ENCODE results near the gene ADRB1. TPM values are rescaled to one million over a fixed set of nuclear protein-coding genes. Genes with fewer than 3 reads are reported as not detected.

The ADRB1 gene
- total and polyA plus RNA-seq, 4 donors: 6.6 to 21.4 (median 7.9) TPM

GRCh38 chr10:114012650-114013049, 31.0 kb upstream of the ADRB1 start:
- 89 to 95% methylated on average over 8 of the region's 8 CpGs for WGBS, 2 donors
- H3K9me3 ChIP-seq (ENCODE audit: control insufficient read depth in 4 of 4, insufficient read depth in 3 of 4, low read length in 3 of 4): peaks cover 0 to 4% (median 0%) of the 10 kb centered on the region in 4 donors

DNA sequence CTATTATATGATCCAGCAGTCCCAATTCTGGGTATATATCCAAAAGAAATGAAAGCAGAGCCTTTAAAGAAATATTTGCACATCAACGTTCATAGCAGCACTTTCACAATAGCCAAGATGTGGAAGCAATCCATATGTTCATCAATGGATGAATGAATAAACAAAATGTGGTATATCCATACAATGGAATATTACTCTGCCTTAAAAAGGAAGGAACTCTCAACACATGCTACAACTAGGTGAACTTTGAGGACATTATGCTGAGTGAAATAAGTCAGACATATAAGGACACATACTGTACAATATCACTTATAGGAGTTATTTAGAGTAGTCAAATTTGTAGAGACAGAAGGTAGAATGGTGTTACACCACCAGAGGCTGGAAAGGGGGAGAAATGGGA, 28.0 kb upstream of the ADRB1 start:
- Histone ChIP-seq H3K4me1 (ENCODE audit: control insufficient read depth in 5 of 5, insufficient read depth in 5 of 5, low read length in 5 of 5) (no peaks in the 10 kb centered on the region), H3K27me3 (ENCODE audit: control insufficient read depth in 3 of 3, insufficient read depth in 3 of 3, low read length in 2 of 3) (no peaks in the 10 kb centered on the region), H3K27ac (ENCODE audit: low read depth in 1 of 2, low read length in 1 of 2) (no peak overlapping the region), H3K4me3 (no peak overlapping the region), H3K9ac (ENCODE audit: insufficient read depth in 1 of 2, low read length in 2 of 2) (no peak overlapping the region), H3K9me3 (ENCODE audit: control insufficient read depth in 4 of 4, insufficient read depth in 3 of 4, low read length in 3 of 4) (peaks cover 0 to 4% (median 0%) of the 10 kb centered on the region in 4 donors), H3K36me3 (ENCODE audit: control insufficient read depth in 4 of 4, insufficient read depth in 4 of 4, low read length in 4 of 4) (no peaks in the 10 kb centered on the region)
- ATAC-seq (ENCODE audit: insufficient read depth, low FRiP score) (no peak), DNase-seq (no peak)
- no peak for TF ChIP-seq CTCF (IDR thresholded peaks at IDR 0.05; ENCODE audit: control extremely low read depth, extremely low read depth)
- 45 to 96% methylated on average over 1 of the region's 1 CpG for WGBS, 2 donors

More at GRCh38 chr10:114012650-114013049, 31.0 kb upstream of the ADRB1 start:
- TF ChIP-seq CTCF (IDR thresholded peaks at IDR 0.05; ENCODE audit: control extremely low read depth, extremely low read depth): no peak
- Histone ChIP-seq H3K9ac (ENCODE audit: insufficient read depth in 1 of 2, low read length in 2 of 2) (no peak overlapping the region), H3K4me1 (ENCODE audit: control insufficient read depth in 5 of 5, insufficient read depth in 5 of 5, low read length in 5 of 5) (no peaks in the 10 kb centered on the region), H3K27ac (ENCODE audit: low read depth in 1 of 2, low read length in 1 of 2) (no peak overlapping the region), H3K36me3 (ENCODE audit: control insufficient read depth in 4 of 4, insufficient read depth in 4 of 4, low read length in 4 of 4) (no peaks in the 10 kb centered on the region), H3K27me3 (ENCODE audit: control insufficient read depth in 3 of 3, insufficient read depth in 3 of 3, low read length in 2 of 3) (no peaks in the 10 kb centered on the region), H3K4me3 (no peak overlapping the region)
- ATAC-seq (ENCODE audit: insufficient read depth, low FRiP score) (no peak), DNase-seq (no peak)

DNA sequence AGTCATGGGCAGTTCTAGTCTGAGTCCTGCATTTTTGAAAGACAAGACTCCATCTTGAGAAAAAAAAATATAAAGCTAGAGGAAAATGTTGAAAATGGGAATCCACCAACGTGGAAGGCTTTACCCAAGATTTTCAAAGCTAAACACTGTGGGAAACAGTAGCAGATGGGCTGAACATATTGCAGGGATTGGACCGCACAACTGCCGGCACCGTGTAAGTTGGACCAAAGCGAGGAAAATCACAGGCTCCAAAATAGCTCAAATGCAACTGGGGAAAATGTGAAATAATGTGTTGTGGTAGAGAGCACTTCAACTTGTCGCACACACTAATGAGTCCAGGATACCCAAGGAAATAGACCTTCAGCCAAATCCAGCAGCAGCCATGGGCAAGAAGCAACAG, 26.4 kb upstream of the ADRB1 start:
- WGBS, 2 donors: 83 to 98% methylated on average over 6 of the region's 6 CpGs
- Histone ChIP-seq H3K4me1 (ENCODE audit: control insufficient read depth in 5 of 5, insufficient read depth in 5 of 5, low read length in 5 of 5) (peaks cover 0 to 4% (median 0%) of the 10 kb centered on the region in 5 donors), H3K9me3 (ENCODE audit: control insufficient read depth in 4 of 4, insufficient read depth in 3 of 4, low read length in 3 of 4) (peaks cover 0 to 4% (median 0%) of the 10 kb centered on the region in 4 donors), H3K36me3 (ENCODE audit: control insufficient read depth in 4 of 4, insufficient read depth in 4 of 4, low read length in 4 of 4) (no peaks in the 10 kb centered on the region), H3K9ac (ENCODE audit: insufficient read depth in 1 of 2, low read length in 2 of 2) (no peak overlapping the region), H3K27ac (ENCODE audit: low read depth in 1 of 2, low read length in 1 of 2) (no peak overlapping the region), H3K27me3 (ENCODE audit: control insufficient read depth in 3 of 3, insufficient read depth in 3 of 3, low read length in 2 of 3) (no peaks in the 10 kb centered on the region), H3K4me3 (no peak overlapping the region)
- ATAC-seq (ENCODE audit: insufficient read depth, low FRiP score) (no peak), DNase-seq (no peak)
- TF ChIP-seq CTCF (IDR thresholded peaks at IDR 0.05; ENCODE audit: control extremely low read depth, extremely low read depth): no peak

DNA sequence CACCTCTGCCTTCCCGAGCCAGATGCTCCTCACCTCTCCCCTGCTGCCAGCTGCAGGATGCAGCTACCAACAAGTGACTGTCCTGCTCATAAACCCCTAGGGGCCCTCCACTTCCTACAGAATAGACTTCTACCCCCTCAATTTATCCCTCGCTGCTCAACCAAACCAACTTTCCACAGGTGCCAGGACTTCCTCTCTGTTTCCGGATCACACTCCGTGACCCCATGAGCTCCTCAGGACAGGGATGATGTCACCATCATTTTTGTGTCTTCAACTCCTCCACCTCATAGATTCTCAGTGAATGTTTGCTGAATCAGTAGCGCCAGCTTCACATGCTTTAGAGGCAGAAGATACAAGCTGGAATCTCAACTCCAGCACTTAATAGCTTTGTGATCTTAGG, 25.8 kb upstream of the ADRB1 start:
- Histone ChIP-seq H3K36me3 (ENCODE audit: control insufficient read depth in 4 of 4, insufficient read depth in 4 of 4, low read length in 4 of 4) (no peaks in the 10 kb centered on the region), H3K9me3 (ENCODE audit: control insufficient read depth in 4 of 4, insufficient read depth in 3 of 4, low read length in 3 of 4) (peaks cover 0 to 4% (median 0%) of the 10 kb centered on the region in 4 donors), H3K27me3 (ENCODE audit: control insufficient read depth in 3 of 3, insufficient read depth in 3 of 3, low read length in 2 of 3) (no peaks in the 10 kb centered on the region), H3K4me3 (no peak overlapping the region), H3K4me1 (ENCODE audit: control insufficient read depth in 5 of 5, insufficient read depth in 5 of 5, low read length in 5 of 5) (peaks cover 0 to 8% (median 2%) of the 10 kb centered on the region in 5 donors), H3K27ac (ENCODE audit: low read depth in 1 of 2, low read length in 1 of 2) (no peak overlapping the region), H3K9ac (ENCODE audit: insufficient read depth in 1 of 2, low read length in 2 of 2) (no peak overlapping the region)
- no peak for DNase-seq
- TF ChIP-seq CTCF (IDR thresholded peaks at IDR 0.05; ENCODE audit: control extremely low read depth, extremely low read depth): no peak
- ATAC-seq (ENCODE audit: insufficient read depth, low FRiP score): no peak
- 47 to 59% methylated on average over 5 of the region's 5 CpGs for WGBS, 2 donors
